Esophagus muscularis mucosa (tissue), 4 donors: ENCODE data around the gene SYT9.

Experiments
- CTCF ChIP-seq, 3 experiments: fragments of 200-600 bp in 2 of 3; fragments of 450-650 bp in 1 of 3; sonication (generic) in 2 of 3; IDR thresholded peaks; one replicate each; pipeline ENCODE4 v1.5.1; 2017 to 2019; ENCODE audit warnings: antibody characterized with exemption in 3 of 3, mild to moderate bottlenecking in 2 of 3, moderate library complexity in 1 of 3
- EP300 ChIP-seq: sonication (generic); formaldehyde crosslinking; IDR thresholded peaks from one replicate; pipeline ENCODE4 v1.6.1; 2017; ENCODE audit warnings: antibody characterized with exemption
- POLR2AphosphoS5 ChIP-seq, 2 donors: sonication (generic); formaldehyde crosslinking; IDR thresholded peaks; one replicate each; pipeline ENCODE4 v1.6.1; 2017; ENCODE audit warnings: antibody characterized with exemption in 2 of 2

- TF ChIP-seq POLR2AphosphoS5 (IDR thresholded peaks at IDR 0.05) (no peak), EP300 (no peak), CTCF (IDR thresholded peaks at IDR 0.05) (no peak)
Observed at GRCh38 chr11:7494086-7494745, 242.5 kb downstream of the SYT9 start.
